ENCODE data around the gene RERE.

DNA sequence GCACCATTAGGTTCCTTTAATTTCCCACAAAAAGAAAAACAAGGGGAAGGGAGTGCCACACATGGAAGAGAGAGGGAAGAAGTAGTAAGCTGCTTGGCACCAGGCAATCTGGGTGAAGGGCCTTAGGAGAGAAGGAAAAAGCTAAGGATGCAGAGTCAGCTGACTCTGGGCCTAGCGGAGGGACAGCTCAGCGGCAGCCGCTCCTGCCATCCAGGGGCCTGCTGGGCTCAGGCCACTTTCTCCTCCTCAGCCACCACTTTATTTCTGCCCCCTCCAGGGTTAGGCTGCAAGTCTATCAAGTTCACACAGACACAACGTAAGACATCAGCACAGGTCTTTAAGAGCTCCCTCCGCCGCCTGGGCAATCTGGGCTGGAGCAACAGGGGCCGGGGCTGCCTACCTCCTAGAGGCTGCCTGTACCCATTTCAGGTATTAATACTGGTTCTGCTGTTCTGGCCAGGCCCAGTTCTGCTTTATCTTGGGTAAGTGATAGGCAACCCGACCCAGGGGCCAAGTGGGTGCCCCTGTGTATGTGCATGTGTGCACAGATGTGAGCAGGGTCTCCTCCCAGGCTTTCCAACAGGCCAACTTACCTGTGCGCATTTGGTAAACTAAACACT lies 446.0 kb downstream of the RERE start:
- TF ChIP-seq ZNF324 (tag by site-specific recombination; IDR thresholded peaks at IDR 0.05) (no peak), ZNF639 (tag by site-specific recombination; IDR thresholded peaks at IDR 0.05) (no peak), CTCF (tag by site-specific recombination; IDR thresholded peaks at IDR 0.05) (no peak), ZNF211 (tag by site-specific recombination; IDR thresholded peaks at IDR 0.05; ENCODE audit: low read depth) (no peak), ZBTB44 (tag by site-specific recombination; IDR thresholded peaks at IDR 0.05) (no peak), ZNF423 (tag by site-specific recombination; IDR thresholded peaks at IDR 0.05) (no peak)

Measured in HEK293 (cell line).